CD4-positive, CD25-positive, alpha-beta regulatory T cell (primary cell): Measurements from ENCODE around the gene PATE1. TPM values are rescaled to one million over a fixed set of nuclear protein-coding genes. Genes with fewer than 3 reads are reported as not detected.
A peak's percentile ranks its signal among the peaks of the same experiment; 100 is the strongest.
"Not testable (repeated sequence)": the region's sequence is repeated elsewhere in the genome, so short reads cannot be mapped to it uniquely, and the experiment has no call there.

Experiments
- ATAC-seq, 2 donors: fragments of 150-1000 bp; cut with Tn5 transposase; one replicate each; pipeline ENCODE4 v1.10.0; 2021; ENCODE audit warnings: low read depth in 2 of 2, moderate number of reproducible peaks in 2 of 2, moderate library complexity in 1 of 2
- DNase-seq, 3 donors: peaks; one replicate each; pipeline versions ENCODE4 v3.0.0 to v3.0.0-alpha.2; 2012 to 2022; ENCODE audit warnings: mixed read lengths in 1 of 3
- H3K27ac ChIP-seq: one replicate; pipeline ENCODE4 v1.7.0; 2013; ENCODE audit warnings: mild to moderate bottlenecking, low read length; ENCODE audit not compliant: insufficient read depth, poor library complexity, severe bottlenecking
- H3K27me3 ChIP-seq: one replicate; pipeline ENCODE4 v1.7.0; 2013; ENCODE audit warnings: low read length; ENCODE audit not compliant: control insufficient read depth, insufficient read depth
- H3K36me3 ChIP-seq: one replicate; pipeline ENCODE4 v1.7.0; 2013; ENCODE audit warnings: mild to moderate bottlenecking, low read length, moderate library complexity; ENCODE audit not compliant: control insufficient read depth, insufficient read depth
- H3K4me1 ChIP-seq: 2 replicates; pipeline ENCODE4 v1.7.0; 2013; ENCODE audit warnings: mild to moderate bottlenecking, low read length; ENCODE audit not compliant: insufficient read depth, control insufficient read depth, poor library complexity, severe bottlenecking
- H3K4me3 ChIP-seq: one replicate; pipeline ENCODE4 v1.7.0; 2013; ENCODE audit warnings: low read depth, mild to moderate bottlenecking, low read length, moderate library complexity
- H3K9me3 ChIP-seq, 2 experiments: 1 replicate in 1 of 2; 2 replicates in 1 of 2; pipeline ENCODE4 v1.7.0; 2013; ENCODE audit warnings: low read length in 2 of 2, mild to moderate bottlenecking in 1 of 2, moderate library complexity in 1 of 2; ENCODE audit not compliant: control insufficient read depth in 2 of 2
- H3K27ac Mint-ChIP-seq, 3 donors: one replicate each; pipeline ENCODE4 v1.8.0; 2020 to 2022; ENCODE audit warnings: mild to moderate bottlenecking in 3 of 3, mixed read lengths in 3 of 3, moderate library complexity in 2 of 3
- H3K27me3 Mint-ChIP-seq: one replicate; pipeline ENCODE4 v1.8.0; 2022; ENCODE audit warnings: mild to moderate bottlenecking, mixed read lengths
- H3K36me3 Mint-ChIP-seq: one replicate; pipeline ENCODE4 v1.8.0; 2020; ENCODE audit warnings: mixed read lengths
- H3K4me1 Mint-ChIP-seq, 4 donors: one replicate each; pipeline ENCODE4 v1.8.0; 2020 to 2022; ENCODE audit warnings: mixed read lengths in 4 of 4, mild to moderate bottlenecking in 1 of 4
- H3K4me3 Mint-ChIP-seq, 4 donors: one replicate each; pipeline ENCODE4 v1.8.0; 2020 to 2022; ENCODE audit warnings: mild to moderate bottlenecking in 4 of 4, mixed read lengths in 4 of 4, moderate library complexity in 3 of 4
- H3K9me3 Mint-ChIP-seq, 7 donors: one replicate each; pipeline ENCODE4 v1.8.0; 2020 to 2022; ENCODE audit warnings: mixed read lengths in 7 of 7, mild to moderate bottlenecking in 3 of 7, moderate library complexity in 2 of 7
- polyA plus RNA-seq, 4 donors: library from polyadenylated mRNA; unstranded; fragments of 300-500 nt; fragmentation: Illumina TruSeq; gene quantifications; one replicate each; pipeline ENCODE4 v1.2.3, GENCODE V29; 2021
- total RNA-seq: library from RNA; stranded (reverse); gene quantifications from one replicate; pipeline ENCODE4 v1.2.3, GENCODE V29; 2022

Gene PATE1, protein sequence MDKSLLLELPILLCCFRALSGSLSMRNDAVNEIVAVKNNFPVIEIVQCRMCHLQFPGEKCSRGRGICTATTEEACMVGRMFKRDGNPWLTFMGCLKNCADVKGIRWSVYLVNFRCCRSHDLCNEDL
- total RNA-seq (not detected), polyA plus RNA-seq (not detected)

DNA sequence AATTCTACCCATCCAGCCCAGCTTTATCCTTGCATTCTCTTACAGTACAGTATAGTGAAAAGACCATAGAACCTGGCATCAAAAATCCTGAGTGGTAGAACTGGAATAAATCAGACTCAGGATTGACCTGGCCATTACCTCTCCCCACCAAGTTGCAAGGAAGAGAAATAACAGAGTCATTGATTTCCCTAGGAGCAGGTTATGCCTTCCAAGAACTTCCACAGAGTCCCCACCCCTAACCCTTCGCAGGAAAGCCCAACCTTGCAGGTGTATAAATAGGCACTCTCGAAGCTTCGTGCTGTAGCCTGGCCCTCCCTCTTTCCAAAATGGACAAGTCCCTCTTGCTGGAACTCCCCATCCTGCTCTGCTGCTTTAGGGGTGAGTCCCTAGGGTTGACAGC, at the start of gene PATE1:
PATE1 (plus strand) TSS at position 301 of the 400 bp plus-strand sequence; CDS start at position 327, 26 bp downstream.
- H3K36me3 Mint-ChIP-seq, result no peaks in the 10 kb centered on the region
- Histone ChIP-seq H3K4me3 (no peak within 1 kb of the TSS), H3K27ac (no peak within 1 kb of the TSS), H3K27me3 (peaks cover 10% of the 10 kb centered on the region), H3K36me3 (no peaks in the 10 kb centered on the region), H3K9me3 (no peaks in the 10 kb centered on the region), H3K4me1 (no peaks in the 10 kb centered on the region)
- H3K9me3 Mint-ChIP-seq, result no peaks in the 10 kb centered on the region
- DNase-seq (no peak), ATAC-seq (no peak)
- no peak within 1 kb of the TSS for H3K4me3 Mint-ChIP-seq
- H3K4me1 Mint-ChIP-seq, result no peaks in the 10 kb centered on the region
- H3K27me3 Mint-ChIP-seq, result peaks cover 7% of the 10 kb centered on the region
- no peak within 1 kb of the TSS for H3K27ac Mint-ChIP-seq

DNA sequence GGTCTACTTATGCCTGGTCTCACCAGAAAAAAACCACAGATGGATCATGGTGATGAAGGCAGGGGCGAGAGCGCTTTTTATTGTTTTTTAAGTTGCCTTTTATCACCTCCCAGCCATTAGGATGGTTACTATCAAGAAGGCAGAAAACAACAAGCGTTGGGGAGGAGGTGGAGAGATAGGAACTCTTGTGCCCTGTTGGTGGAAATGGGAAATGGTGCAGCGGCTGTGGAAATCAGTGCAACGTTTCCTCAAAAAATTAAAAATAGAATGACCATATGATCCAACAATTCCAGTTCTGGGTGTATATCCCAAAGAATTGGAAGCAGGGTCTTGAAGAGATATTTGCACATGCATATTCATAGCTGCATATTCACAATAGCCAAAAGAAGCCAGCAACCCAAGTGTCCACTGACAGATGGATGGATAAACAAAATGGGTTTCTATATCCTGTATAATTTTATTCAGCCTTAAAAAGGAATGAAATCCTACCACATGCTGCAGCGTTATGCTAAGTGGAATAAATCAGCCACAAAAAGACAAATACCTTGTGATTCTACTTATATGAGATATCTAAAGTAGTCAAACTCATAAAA, 45.0 kb upstream of the PATE1 start:
- H3K4me3 ChIP-seq, result no peak overlapping the region
- no peaks in the 10 kb centered on the region for H3K9me3 ChIP-seq
- Mint-ChIP-seq H3K27ac (no peak overlapping the region), H3K4me1 (no peaks in the 10 kb centered on the region), H3K27me3 (peaks cover 10% of the 10 kb centered on the region), H3K9me3 (peaks cover 0 to under 1% (median 0%) of the 10 kb centered on the region in 7 donors), H3K36me3 (no peaks in the 10 kb centered on the region), H3K4me3 (no peak overlapping the region)
- H3K27me3 ChIP-seq, result no peaks in the 10 kb centered on the region
- H3K27ac ChIP-seq, result no peak overlapping the region
- H3K36me3 ChIP-seq, result no peaks in the 10 kb centered on the region
- no peak for DNase-seq
- no peaks in the 10 kb centered on the region for H3K4me1 ChIP-seq
- ATAC-seq, result no peak

DNA sequence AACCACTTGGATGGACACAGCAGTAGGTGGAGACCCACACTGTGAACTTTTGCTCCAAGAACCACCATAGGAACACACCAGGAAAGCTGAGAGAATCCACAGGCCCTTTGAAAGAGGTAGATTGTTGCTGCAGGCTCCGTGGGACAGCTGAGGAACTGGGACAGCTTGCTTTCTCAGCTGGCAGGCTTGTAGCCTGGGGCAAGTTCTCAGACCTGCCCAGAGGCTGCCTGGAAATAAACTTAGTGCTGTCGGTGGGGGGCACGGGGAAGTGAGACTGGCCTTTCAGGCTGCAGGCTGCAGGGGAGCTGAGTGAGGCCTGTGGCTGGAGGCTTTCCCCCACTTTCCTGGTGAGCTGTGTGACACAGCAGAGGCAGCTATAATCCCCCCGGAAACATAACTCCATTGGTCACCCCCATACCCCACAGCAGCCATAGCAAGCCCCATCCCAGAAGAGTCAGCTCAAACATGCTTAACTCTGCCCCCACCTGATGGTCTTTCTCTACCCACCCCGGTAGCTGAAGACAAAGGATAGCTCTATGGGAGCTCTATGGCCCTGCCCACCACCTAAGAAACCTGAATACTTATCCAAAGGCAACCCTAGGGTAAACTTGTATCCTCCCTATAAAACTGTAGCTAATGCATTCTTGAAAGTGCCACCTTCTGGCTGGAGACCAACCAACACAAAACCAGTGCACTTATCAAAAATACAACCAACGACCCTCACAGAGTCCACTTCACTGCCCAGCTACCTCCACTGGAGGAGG, 44.0 kb upstream of the PATE1 start:
- Mint-ChIP-seq H3K4me1 (no peaks in the 10 kb centered on the region), H3K4me3 (no peak overlapping the region)
- DNase-seq, result no peak

DNA sequence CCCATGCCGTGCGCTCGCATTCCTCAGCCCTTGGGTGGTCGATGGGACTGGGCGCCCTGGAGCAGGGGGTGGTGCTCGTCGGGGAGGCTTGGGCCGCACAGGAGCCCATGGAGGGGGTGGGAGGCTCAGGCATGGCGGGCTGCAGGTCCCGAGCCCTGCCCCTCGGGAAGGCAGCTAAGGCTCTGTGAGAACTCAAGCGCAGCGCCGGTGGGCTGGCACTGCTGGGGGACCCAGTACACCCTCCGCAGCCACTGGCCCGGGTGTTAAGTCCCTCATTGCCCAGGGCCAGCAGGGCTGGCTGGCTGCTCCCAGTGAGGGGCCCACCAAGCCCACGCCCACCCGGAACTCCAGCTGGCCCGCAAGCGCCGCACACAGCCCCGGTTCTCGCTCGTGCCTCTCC, 41.4 kb upstream of the PATE1 start:
- ATAC-seq, result not testable (repeated sequence)

More for the DNA sequence above, 44.0 kb upstream of the PATE1 start:
- no peak for ATAC-seq
- H3K36me3 Mint-ChIP-seq, result no peaks in the 10 kb centered on the region
- H3K4me3 ChIP-seq, result no peak overlapping the region
- H3K9me3 Mint-ChIP-seq, result peaks cover 0 to 2% (median 0%) of the 10 kb centered on the region in 7 donors
- no peaks in the 10 kb centered on the region for H3K36me3 ChIP-seq
- H3K4me1 ChIP-seq, result no peaks in the 10 kb centered on the region
- H3K27me3 ChIP-seq, result no peaks in the 10 kb centered on the region
- H3K27ac Mint-ChIP-seq, result no peak overlapping the region
- peaks cover 10% of the 10 kb centered on the region for H3K27me3 Mint-ChIP-seq
- no peak overlapping the region for H3K27ac ChIP-seq
- H3K9me3 ChIP-seq, result no peaks in the 10 kb centered on the region

DNA sequence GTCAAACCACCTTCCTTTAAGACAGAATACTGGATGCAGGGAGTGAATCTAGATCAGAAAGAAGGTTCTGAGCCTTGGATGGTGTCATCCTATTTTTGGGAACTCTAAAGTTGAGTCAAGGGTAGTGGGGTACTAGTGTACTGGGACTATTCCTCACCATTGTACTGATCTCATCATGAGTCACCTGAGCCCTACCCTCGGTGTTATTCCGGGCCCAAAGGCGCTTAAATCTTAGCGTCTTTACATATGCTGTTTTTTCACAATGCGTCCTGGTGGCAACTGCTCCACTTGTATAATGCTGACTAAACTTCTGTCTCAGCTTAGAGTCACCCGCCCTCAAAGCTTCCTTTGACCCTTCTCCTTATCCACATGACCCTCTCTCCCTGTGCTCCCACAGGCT, 25.3 kb upstream of the PATE1 start:
- Mint-ChIP-seq H3K27me3 (peaks cover 9% of the 10 kb centered on the region), H3K4me3 (no peak overlapping the region), H3K27ac (no peak overlapping the region), H3K36me3 (no peaks in the 10 kb centered on the region), H3K9me3 (peaks cover 0 to 5% (median 0%) of the 10 kb centered on the region in 7 donors), H3K4me1 (no peaks in the 10 kb centered on the region)
- ATAC-seq (no peak), DNase-seq (no peak)
- Histone ChIP-seq H3K4me1 (no peaks in the 10 kb centered on the region), H3K4me3 (no peak overlapping the region), H3K9me3 (no peaks in the 10 kb centered on the region), H3K27ac (no peak overlapping the region), H3K27me3 (peaks cover 6% of the 10 kb centered on the region), H3K36me3 (no peaks in the 10 kb centered on the region)

More for the DNA sequence above, 41.4 kb upstream of the PATE1 start:
- not testable (repeated sequence) for H3K4me3 ChIP-seq, H3K27ac Mint-ChIP-seq, H3K36me3 ChIP-seq, H3K4me1 Mint-ChIP-seq, H3K27me3 ChIP-seq, H3K36me3 Mint-ChIP-seq, H3K27ac ChIP-seq, DNase-seq, H3K27me3 Mint-ChIP-seq, H3K9me3 ChIP-seq, H3K4me3 Mint-ChIP-seq, H3K9me3 Mint-ChIP-seq, H3K4me1 ChIP-seq

DNA sequence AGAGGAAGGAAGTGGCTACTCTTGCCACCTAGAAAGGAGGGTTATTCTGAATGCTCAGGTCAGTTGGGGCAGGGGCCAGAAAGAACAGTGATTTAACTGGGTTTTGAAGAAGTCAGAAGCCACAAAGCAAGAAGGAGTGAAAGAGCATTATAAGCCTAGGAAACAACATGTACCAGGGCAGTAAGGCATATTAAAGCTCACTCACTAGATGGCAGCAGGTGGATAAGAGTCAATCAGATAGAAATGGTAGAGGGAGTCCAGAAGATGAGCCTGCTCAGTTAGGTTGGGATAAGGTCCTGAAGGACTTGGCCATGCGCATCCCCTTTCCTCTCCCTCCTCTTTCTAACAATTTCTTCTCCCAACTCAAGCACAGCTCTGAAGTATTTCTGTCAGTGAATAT, 22.0 kb upstream of the PATE1 start:
- Mint-ChIP-seq H3K4me3 (no peak overlapping the region), H3K9me3 (peaks cover 0 to 5% (median 0%) of the 10 kb centered on the region in 7 donors), H3K4me1 (no peaks in the 10 kb centered on the region), H3K27me3 (peaks cover 9% of the 10 kb centered on the region), H3K36me3 (no peaks in the 10 kb centered on the region), H3K27ac (no peak overlapping the region)
- DNase-seq (peak in 1 of 3 donors; percentile 17), ATAC-seq (no peak)
- no peaks in the 10 kb centered on the region for H3K9me3 ChIP-seq
- no peaks in the 10 kb centered on the region for H3K36me3 ChIP-seq
- H3K27ac ChIP-seq, result no peak overlapping the region
- H3K27me3 ChIP-seq, result peaks cover 10% of the 10 kb centered on the region
- no peak overlapping the region for H3K4me3 ChIP-seq
- H3K4me1 ChIP-seq, result no peaks in the 10 kb centered on the region

DNA sequence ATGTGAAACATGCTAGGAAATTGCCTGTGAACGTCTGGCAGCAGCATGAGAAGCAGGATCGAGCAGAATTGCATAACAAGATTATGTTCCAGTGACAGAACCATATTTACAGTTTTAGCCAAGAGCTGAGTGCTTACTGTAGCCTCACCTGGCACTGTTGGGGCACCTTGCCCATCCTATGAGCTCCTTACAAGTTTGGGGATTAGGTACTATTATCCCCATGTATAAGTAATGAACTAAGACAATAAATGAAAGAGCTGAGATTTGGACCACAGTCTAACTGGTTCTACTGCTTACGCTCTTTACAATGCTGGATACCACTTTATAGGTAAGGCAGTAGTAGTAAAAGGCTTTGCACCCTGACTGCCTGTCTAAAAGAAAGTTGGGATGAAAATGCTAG, 17.1 kb upstream of the PATE1 start:
- ATAC-seq (no peak), DNase-seq (no peak)
- H3K27ac ChIP-seq, result no peak overlapping the region
- H3K27ac Mint-ChIP-seq, result no peak overlapping the region
- no peaks in the 10 kb centered on the region for H3K9me3 ChIP-seq
- H3K36me3 Mint-ChIP-seq, result no peaks in the 10 kb centered on the region
- H3K4me1 Mint-ChIP-seq, result no peaks in the 10 kb centered on the region
- H3K27me3 Mint-ChIP-seq, result peaks cover 9% of the 10 kb centered on the region
- no peak overlapping the region for H3K4me3 Mint-ChIP-seq
- peaks cover 12% of the 10 kb centered on the region for H3K27me3 ChIP-seq
- H3K9me3 Mint-ChIP-seq, result peaks cover 0 to under 1% (median 0%) of the 10 kb centered on the region in 7 donors
- H3K4me1 ChIP-seq, result no peaks in the 10 kb centered on the region
- no peak overlapping the region for H3K4me3 ChIP-seq
- H3K36me3 ChIP-seq, result no peaks in the 10 kb centered on the region
